Immature natural killer cell (primary cell): Measurements from ENCODE around the gene FLYWCH2. TPM values are rescaled to one million over a fixed set of nuclear protein-coding genes. Genes with fewer than 3 reads are reported as not detected.

Experiments
- DNase-seq, 3 donors: peaks; one replicate each; pipeline ENCODE4 v3.0.0; 2022; ENCODE audit warnings: mixed read lengths in 1 of 3
- H3K27ac Mint-ChIP-seq, 6 donors: one replicate each; pipeline ENCODE4 v1.8.0; 2020; ENCODE audit warnings: mixed read lengths in 6 of 6, mild to moderate bottlenecking in 5 of 6, inconsistent platforms in 4 of 6, moderate library complexity in 3 of 6
- H3K27me3 Mint-ChIP-seq, 3 donors: one replicate each; pipeline ENCODE4 v1.8.0; 2020 to 2021; ENCODE audit warnings: low read depth in 3 of 3, mild to moderate bottlenecking in 3 of 3, mixed read lengths in 3 of 3, moderate library complexity in 3 of 3, inconsistent platforms in 1 of 3
- H3K36me3 Mint-ChIP-seq, 3 donors: one replicate each; pipeline ENCODE4 v1.8.0; 2020; ENCODE audit warnings: mixed read lengths in 3 of 3, inconsistent platforms in 2 of 3, mild to moderate bottlenecking in 2 of 3
- H3K4me1 Mint-ChIP-seq, 2 donors: one replicate each; pipeline ENCODE4 v1.8.0; 2020; ENCODE audit warnings: inconsistent platforms in 2 of 2, mild to moderate bottlenecking in 2 of 2, mixed read lengths in 2 of 2, moderate library complexity in 1 of 2
- H3K4me3 Mint-ChIP-seq, 5 donors: one replicate each; pipeline ENCODE4 v1.8.0; 2020; ENCODE audit warnings: mild to moderate bottlenecking in 5 of 5, mixed read lengths in 5 of 5, inconsistent platforms in 3 of 5, moderate library complexity in 3 of 5
- H3K9me3 Mint-ChIP-seq, 6 donors: one replicate each; pipeline ENCODE4 v1.8.0; 2020; ENCODE audit warnings: mild to moderate bottlenecking in 6 of 6, mixed read lengths in 6 of 6, inconsistent platforms in 4 of 6, moderate library complexity in 3 of 6
- polyA plus RNA-seq, 3 donors: library from polyadenylated mRNA; unstranded; fragments of 300-500 nt; fragmentation: Illumina TruSeq; gene quantifications; one replicate each; pipeline ENCODE4 v1.2.3, GENCODE V29; 2021

FLYWCH2 gene
- polyA plus RNA-seq, 3 donors from 2014 or later: 15.9 to 24.5 (median 18.3) TPM

DNA sequence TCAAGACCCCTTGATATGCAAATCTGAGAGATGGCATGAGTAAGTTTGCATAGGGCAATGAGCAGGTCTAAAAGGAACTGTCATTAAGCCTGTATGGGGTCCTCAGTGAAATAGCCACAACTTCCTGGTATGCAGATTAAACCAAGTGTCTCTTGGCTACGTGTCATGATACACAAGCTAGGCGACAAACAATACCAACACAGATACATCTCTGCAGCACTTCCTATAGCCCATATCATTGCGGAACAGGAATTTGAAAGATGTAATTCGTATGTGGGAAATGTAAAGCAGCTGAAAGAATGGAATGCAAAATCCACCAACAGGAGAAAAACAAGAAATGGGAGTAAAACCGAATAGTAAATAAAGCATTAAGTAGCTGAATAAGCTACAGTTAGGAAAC lies 37.9 kb upstream of the FLYWCH2 start:
- H3K27me3 Mint-ChIP-seq: peaks cover 4 to 15% (median 10%) of the 10 kb centered on the region in 3 donors
- H3K4me3 Mint-ChIP-seq: peak overlapping the region in 4 of 5 donors; percentile 4 to 59 (median 36)
- H3K4me1 Mint-ChIP-seq: peaks cover 67 to 68% of the 10 kb centered on the region in 2 donors
- H3K36me3 Mint-ChIP-seq: no peaks in the 10 kb centered on the region
- peaks cover 0 to 3% (median 0%) of the 10 kb centered on the region in 6 donors for H3K9me3 Mint-ChIP-seq
- peak overlapping the region; percentile 82 to 99 (median 93) for H3K27ac Mint-ChIP-seq
- peak in 1 of 3 donors; percentile 26 for DNase-seq

DNA sequence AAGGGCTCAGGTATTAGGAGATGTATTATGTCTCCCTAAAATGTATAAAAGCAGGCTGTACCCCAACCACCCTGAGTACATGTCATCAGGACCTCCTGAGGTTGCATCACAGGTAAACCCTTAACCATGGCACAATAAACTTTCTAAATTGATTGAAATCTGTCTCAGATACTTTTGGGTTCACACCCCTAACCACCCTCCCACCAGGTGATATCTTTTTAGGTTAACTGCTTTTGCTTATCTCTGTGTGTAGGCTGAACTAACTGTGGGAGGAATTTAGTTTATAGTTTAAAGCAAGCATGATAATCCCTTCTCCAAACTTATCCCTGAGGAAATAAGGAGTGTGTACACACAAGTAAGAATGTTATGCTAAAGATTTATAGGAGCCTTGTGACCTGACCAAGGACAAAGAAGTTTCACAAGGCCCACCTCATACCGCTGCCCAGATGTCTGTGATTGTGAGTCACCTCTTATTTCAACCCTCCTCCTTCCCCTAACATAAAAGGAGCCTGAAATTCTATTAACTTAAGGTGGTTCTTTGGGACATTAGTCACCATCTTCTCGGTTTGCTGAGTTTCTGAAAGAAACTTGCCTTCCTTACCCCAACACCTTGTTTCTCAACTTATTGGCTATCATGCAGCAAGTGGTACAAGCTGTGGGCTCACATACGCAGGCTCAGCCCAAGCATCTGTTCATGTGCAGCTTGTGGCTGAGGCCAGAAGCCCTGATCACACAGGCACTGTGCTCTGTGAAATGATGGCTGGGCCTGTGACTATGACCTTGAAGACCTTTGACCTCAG lies 36.3 kb upstream of the FLYWCH2 start:
- peak in 2 of 3 donors; percentile 23 to 34 for DNase-seq
- peak overlapping the region in 4 of 5 donors; percentile 7 to 51 (median 17) for H3K4me3 Mint-ChIP-seq
- peaks cover 54 to 57% of the 10 kb centered on the region in 2 donors for H3K4me1 Mint-ChIP-seq
- H3K27me3 Mint-ChIP-seq: peaks cover 4 to 15% (median 10%) of the 10 kb centered on the region in 3 donors
- H3K9me3 Mint-ChIP-seq: peaks cover 0 to 3% (median 0%) of the 10 kb centered on the region in 6 donors
- H3K27ac Mint-ChIP-seq: peak overlapping the region; percentile 71 to 99 (median 88)
- H3K36me3 Mint-ChIP-seq: no peaks in the 10 kb centered on the region

DNA sequence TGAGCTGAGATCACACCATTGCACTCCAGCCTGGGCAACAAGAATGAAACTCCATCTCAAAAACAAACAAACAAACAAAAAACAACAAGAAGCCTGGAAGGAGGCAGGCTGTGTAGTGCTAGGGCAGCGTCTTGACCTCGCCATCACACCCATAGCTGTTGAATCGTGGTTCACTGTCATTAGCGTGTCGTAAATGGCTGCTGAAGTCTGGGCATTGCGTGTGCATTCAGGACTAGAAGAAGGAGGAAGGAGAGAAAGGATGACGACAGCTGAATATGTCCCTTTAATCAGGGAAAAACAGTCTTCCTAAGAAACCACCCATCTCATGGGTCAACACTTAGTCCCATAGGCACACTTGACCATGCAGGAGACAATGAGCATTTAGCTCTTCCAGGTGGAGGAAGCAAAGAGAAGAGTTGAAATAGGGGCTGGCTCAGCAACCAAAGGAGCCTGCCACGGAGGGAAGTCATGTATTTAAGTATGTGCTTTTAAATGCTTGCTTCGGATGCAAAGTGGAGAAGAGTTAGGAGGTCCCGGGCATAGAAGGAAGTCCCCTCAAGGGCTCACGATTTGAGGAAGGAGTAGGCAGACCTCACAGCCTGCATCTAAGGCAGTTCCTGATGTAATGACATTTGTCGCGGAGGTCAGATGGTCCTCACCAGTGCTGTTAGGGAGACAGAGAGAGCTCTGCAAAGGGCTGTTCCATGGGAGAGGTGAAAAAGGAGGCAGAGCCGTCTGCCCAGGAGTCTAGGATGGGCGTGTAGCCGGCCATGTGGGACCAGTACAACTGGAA lies 33.9 kb upstream of the FLYWCH2 start:
- H3K27ac Mint-ChIP-seq: peak overlapping the region in 1 of 6 donors; percentile 46
- no peak for DNase-seq
- peaks cover 0 to 3% (median 0%) of the 10 kb centered on the region in 3 donors for H3K36me3 Mint-ChIP-seq
- peaks cover 0 to 5% (median 4%) of the 10 kb centered on the region in 3 donors for H3K27me3 Mint-ChIP-seq
- peaks cover 0 to 2% (median 0%) of the 10 kb centered on the region in 6 donors for H3K9me3 Mint-ChIP-seq
- H3K4me3 Mint-ChIP-seq: no peak overlapping the region
- H3K4me1 Mint-ChIP-seq: peaks cover 31 to 34% of the 10 kb centered on the region in 2 donors

DNA sequence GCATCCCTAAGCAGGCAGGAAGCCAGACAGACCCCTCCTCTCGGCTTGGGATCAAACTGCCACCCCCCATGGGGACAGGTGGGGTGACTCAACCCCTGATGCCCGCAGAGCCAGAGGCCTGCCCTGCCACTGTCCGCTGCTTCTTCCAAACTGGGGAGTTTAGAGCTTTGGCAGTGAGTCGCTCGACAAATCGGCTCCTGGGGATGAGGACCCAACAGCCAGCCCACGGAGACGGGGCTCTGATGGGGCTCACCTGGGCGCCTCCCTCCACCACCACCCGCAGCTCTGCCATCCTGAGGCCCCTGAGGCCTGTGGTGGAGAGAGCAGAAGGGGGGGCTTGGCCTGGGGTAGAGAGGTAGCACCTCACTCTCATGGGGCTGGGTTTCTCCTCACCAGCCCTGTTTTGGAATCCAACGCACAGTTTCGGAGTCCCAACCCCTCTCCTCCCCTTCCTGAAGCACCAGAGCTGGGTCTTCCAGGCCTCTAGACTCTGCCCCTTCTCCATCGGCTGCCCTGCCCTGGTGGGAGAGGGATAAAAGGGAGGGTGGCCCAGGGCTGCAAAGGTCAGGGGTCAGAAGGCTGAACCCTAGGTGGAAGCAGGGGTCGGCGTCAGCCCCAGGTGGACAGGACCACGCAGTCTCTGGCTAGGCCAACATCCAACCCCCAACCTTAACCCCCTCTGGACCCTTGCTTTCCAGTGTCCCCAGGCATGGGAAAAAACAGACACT lies 30.8 kb upstream of the FLYWCH2 start:
- no peak overlapping the region for H3K4me3 Mint-ChIP-seq
- H3K9me3 Mint-ChIP-seq: peaks cover 0 to 7% (median 4%) of the 10 kb centered on the region in 6 donors
- peaks cover 0 to 4% (median 4%) of the 10 kb centered on the region in 3 donors for H3K27me3 Mint-ChIP-seq
- no peak for DNase-seq
- H3K36me3 Mint-ChIP-seq: peaks cover 0 to 10% (median 0%) of the 10 kb centered on the region in 3 donors
- H3K27ac Mint-ChIP-seq: no peak overlapping the region
- peaks cover 9 to 10% of the 10 kb centered on the region in 2 donors for H3K4me1 Mint-ChIP-seq

DNA sequence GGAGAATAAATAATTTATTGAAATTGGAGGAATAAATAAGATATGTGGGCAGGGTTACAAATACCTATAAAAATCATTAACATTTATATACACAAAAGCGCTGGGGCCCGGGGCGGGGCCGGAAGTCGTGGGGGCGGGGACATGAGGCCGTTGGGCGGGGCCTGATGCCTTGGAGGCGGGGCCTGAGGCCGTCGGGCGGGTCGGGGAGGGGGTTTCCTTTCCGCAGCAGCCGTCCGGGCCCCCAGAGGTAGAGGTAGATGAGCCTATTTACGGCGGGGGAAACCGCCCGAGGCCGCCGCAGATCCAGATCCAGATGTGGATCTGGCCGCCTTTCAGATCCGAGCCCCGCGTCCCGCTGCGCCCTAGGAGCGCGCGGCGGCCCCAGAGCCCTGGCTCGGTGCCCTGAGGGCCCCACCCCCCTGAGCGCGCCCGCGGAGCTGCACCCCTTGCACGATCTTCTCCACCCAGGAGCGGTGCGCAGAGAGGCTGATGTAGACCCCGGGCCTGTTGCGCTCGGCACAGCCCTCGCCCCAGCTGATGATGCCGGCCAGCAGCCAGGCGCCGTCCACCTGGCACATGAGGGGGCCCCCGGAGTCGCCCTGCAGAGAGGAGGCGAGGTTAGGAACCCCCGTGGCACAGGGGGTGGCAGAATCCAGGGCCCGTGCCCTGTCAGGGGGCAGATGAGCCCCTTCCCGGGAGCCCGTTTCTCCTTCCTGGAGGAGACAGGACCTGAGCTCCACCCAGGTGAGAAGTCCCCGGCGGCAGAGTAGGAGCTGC lies 30.1 kb upstream of the FLYWCH2 start:
- Mint-ChIP-seq H3K4me3 (no peak overlapping the region), H3K4me1 (peaks cover 10 to 13% of the 10 kb centered on the region in 2 donors), H3K9me3 (peaks cover 0 to 7% (median 4%) of the 10 kb centered on the region in 6 donors), H3K27ac (no peak overlapping the region), H3K27me3 (peaks cover 0 to 4% (median 4%) of the 10 kb centered on the region in 3 donors), H3K36me3 (peaks cover 0 to 10% (median 0%) of the 10 kb centered on the region in 3 donors)
- no peak for DNase-seq

DNA sequence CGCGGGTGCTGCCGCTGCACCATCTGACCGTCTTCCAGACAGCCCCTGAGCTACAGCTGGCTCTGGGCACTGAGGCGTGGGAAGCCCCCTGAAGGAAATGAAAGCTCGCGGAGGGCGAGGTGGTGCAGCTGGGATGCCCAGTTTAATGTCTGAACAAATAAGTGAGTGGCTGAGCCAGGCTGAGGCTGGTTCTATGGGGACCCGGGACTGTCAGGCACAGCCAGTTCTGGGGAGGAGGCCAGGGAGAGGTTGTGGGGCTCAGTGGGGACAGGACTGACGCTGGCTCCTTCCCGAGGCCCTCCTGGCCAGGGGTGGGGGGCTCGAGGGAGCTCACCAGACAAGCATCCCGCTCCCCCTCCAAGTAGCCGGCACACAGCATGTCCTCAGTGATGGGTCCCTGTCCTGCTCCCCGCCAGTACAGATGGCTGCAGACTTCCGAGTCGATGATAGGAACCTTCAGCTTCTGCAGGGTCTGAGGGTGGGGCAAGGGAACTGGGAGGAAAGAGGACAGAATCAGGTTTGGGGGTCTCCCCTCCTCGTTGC lies 29.4 kb upstream of the FLYWCH2 start:
- H3K27me3 Mint-ChIP-seq: peaks cover 0 to 4% (median 4%) of the 10 kb centered on the region in 3 donors
- no peak overlapping the region for H3K4me3 Mint-ChIP-seq
- peaks cover 0 to 10% (median 0%) of the 10 kb centered on the region in 3 donors for H3K36me3 Mint-ChIP-seq
- no peak overlapping the region for H3K27ac Mint-ChIP-seq
- DNase-seq: no peak
- H3K4me1 Mint-ChIP-seq: peaks cover 10 to 13% of the 10 kb centered on the region in 2 donors
- peaks cover 0 to 7% (median 4%) of the 10 kb centered on the region in 6 donors for H3K9me3 Mint-ChIP-seq

DNA sequence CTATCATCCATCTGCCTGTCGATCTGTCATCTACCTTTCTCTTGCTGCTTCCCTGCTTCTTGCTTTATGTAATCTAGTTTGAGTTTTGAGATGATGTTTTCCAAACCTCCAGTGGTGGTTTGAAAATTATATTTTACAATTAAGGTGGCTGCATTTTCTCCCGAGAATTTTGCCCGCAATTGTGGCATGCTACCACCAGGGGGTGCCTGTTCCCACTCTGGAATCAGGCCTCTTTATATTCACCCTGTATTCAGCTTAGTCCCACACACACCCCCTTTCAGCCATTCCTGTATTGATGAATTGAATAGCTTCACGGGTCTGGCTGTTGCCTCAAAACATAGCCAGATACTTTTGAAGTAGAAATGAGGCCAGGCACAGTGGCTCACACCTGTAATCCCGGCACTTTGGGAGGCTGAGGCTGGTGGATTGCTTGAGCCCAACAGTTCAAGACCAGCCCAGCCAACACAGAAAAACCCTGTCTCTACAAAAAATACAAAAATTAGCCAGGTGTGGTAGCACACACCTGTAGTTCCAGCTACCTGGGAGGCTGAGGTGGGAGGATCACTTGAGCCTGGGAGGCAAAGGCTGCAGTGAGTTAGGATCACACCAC lies 28.2 kb upstream of the FLYWCH2 start:
- H3K36me3 Mint-ChIP-seq: peaks cover 0 to 10% (median 0%) of the 10 kb centered on the region in 3 donors
- H3K27me3 Mint-ChIP-seq: peaks cover 0 to 5% (median 0%) of the 10 kb centered on the region in 3 donors
- DNase-seq: no peak
- peaks cover 10 to 13% of the 10 kb centered on the region in 2 donors for H3K4me1 Mint-ChIP-seq
- peak overlapping the region in 1 of 6 donors; percentile 4 for H3K27ac Mint-ChIP-seq
- no peak overlapping the region for H3K4me3 Mint-ChIP-seq
- peaks cover 0 to 7% (median 4%) of the 10 kb centered on the region in 6 donors for H3K9me3 Mint-ChIP-seq

DNA sequence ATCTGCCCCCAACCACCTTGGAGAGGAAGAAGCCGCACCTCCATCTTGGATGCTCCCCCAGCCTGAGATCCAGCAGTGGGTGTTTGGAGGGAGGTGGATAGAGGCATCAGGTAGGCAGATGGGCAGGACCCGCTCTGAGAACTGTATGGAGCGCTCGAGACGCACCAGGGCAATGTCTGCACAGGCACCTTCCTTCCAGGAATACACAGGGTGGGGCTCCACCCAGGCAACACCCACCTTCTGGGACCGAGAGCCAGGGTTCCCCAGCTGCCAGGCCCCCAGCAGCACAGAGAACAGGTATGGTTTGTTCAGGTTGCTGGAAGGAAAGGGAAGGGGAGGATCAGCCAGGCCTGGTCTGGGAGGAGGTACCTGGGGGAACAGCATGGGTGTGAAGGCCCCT lies 27.5 kb upstream of the FLYWCH2 start:
- Mint-ChIP-seq H3K27ac (peak overlapping the region in 2 of 6 donors; percentile 14 to 61), H3K4me3 (no peak overlapping the region), H3K9me3 (peaks cover 0 to 7% (median 4%) of the 10 kb centered on the region in 6 donors), H3K36me3 (peaks cover 0 to 10% (median 0%) of the 10 kb centered on the region in 3 donors), H3K4me1 (peaks cover 11 to 13% of the 10 kb centered on the region in 2 donors), H3K27me3 (peaks cover 0 to 3% (median 0%) of the 10 kb centered on the region in 3 donors)
- DNase-seq: no peak

DNA sequence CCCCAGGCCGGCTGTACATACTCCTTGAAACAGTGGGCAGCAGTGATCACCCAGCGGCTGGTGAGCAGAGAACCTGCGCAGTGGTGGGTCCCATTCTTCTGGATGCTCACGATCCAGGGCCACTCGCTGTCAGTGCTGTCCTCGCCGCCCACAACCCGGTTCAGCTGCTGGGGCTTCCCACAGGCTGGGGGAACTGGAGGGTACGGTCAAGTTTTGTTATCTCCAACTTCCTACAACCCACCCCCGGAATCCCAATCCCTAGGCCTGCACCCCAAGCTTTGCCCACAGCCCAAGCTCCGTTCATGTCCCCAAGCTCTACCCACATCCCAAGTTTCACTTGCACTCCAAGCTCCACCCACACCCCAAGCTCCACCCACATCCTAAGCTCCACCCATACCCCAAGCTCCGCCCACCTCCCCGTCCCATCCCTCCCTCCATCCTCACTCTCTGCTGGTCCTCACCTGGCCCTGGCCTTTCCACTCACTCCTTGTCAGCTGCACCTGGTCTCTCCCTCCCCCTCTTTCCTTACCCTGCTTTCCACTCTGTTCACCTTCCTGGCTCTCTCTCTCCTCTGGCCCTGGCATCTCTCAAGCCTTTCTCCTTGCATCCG lies 26.8 kb upstream of the FLYWCH2 start:
- peak overlapping the region in 3 of 6 donors; percentile 24 to 75 (median 67) for H3K27ac Mint-ChIP-seq
- peaks cover 0 to 7% (median 5%) of the 10 kb centered on the region in 6 donors for H3K9me3 Mint-ChIP-seq
- H3K4me3 Mint-ChIP-seq: peak overlapping the region in 4 of 5 donors; percentile 15 to 72 (median 24)
- peaks cover under 1 to 3% (median 2%) of the 10 kb centered on the region in 3 donors for H3K27me3 Mint-ChIP-seq
- DNase-seq: peak in 1 of 3 donors; percentile 20
- H3K36me3 Mint-ChIP-seq: peaks cover 0 to 10% (median 0%) of the 10 kb centered on the region in 3 donors
- H3K4me1 Mint-ChIP-seq: peaks cover 11 to 13% of the 10 kb centered on the region in 2 donors

DNA sequence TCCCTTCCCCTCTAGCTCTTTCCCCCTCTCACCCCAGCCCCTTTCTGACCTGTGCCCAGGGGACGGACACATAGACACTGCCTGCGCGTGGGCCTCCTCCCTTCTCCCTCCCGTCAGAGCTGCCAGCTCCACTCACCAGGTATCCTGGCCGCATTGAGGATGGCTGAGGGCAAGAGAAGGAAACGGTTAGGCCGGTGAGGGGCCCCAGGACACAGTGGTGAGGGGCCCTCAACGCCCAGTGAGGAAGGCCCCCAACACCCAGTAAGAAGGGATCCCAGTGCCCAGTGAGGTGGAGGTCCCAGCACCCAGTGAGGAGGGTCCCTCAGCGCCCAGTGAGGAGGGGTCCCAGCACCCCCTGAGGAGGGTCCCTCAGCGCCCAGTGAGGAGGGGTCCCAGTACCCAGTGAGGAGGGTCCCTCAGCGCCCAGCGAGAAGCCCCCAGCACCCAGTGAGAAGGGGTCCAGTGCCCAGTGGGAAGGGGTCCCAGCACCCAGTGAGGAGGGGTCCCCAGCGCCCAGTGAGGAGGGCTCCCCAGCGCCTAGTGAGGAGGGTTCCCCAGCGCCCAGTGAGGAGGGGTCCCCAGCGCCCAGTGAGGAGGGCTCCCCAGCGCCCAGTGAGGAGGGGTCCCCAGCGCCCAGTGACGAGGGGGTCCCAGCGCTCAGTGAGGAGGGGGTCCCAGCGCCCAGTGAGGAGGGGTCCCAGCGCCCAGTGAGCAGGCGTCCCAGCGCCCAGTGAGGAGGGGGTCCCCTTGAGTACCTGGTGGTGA lies 26.1 kb upstream of the FLYWCH2 start:
- Mint-ChIP-seq H3K36me3 (peaks cover 0 to 10% (median 0%) of the 10 kb centered on the region in 3 donors), H3K4me3 (peak overlapping the region in 4 of 5 donors; percentile 19 to 72 (median 42)), H3K27ac (peak overlapping the region in 1 of 6 donors; percentile 24)

More for the DNA sequence above, 26.1 kb upstream of the FLYWCH2 start:
- H3K27me3 Mint-ChIP-seq: peaks cover 2 to 4% (median 3%) of the 10 kb centered on the region in 3 donors
- peaks cover 0 to 7% (median 6%) of the 10 kb centered on the region in 6 donors for H3K9me3 Mint-ChIP-seq
- no peak for DNase-seq
- peaks cover 11 to 13% of the 10 kb centered on the region in 2 donors for H3K4me1 Mint-ChIP-seq
